Activated naive CD8-positive, alpha-beta T cell treated with anti-CD3 and anti-CD28 coated beads, Interleukin-2, amount 10 ng/mL, durations not matched to agents 7 days and 5 days (primary cell): ENCODE results near the gene ERBB4. TPM values are rescaled to one million over a fixed set of nuclear protein-coding genes. Genes with fewer than 3 reads are reported as not detected.
"Not testable (repeated sequence)": the region's sequence is repeated elsewhere in the genome, so short reads cannot be mapped to it uniquely, and the experiment has no call there.

ENCODE experiments used
- ATAC-seq: fragments of 150-1000 bp; cut with Tn5 transposase; one replicate; pipeline ENCODE4 v1.10.0; 2021; ENCODE audit warnings: low read depth, moderate library complexity
- POLR2A ChIA-PET: fragments of 350-600 bp; sonication (Branson Sonifier 250); formaldehyde crosslinking; loops from one replicate; lab custom pipeline; 2021; ENCODE audit warnings: antibody characterized with exemption; lab: Charles Lee
- DNase-seq: peaks from one replicate; pipeline ENCODE4 v3.0.0; 2021
- H3K27ac Mint-ChIP-seq: one replicate; pipeline ENCODE4 v1.8.0; 2022; ENCODE audit warnings: mild to moderate bottlenecking, mixed read lengths
- H3K27me3 Mint-ChIP-seq: one replicate; pipeline ENCODE4 v1.8.0; 2022; ENCODE audit warnings: mild to moderate bottlenecking, moderate library complexity, mixed read lengths
- H3K36me3 Mint-ChIP-seq: one replicate; pipeline ENCODE4 v1.8.0; 2021; ENCODE audit warnings: mild to moderate bottlenecking, mixed read lengths
- H3K4me1 Mint-ChIP-seq: one replicate; pipeline ENCODE4 v1.8.0; 2021; ENCODE audit warnings: mixed read lengths
- H3K4me3 Mint-ChIP-seq: one replicate; pipeline ENCODE4 v1.8.0; 2022; ENCODE audit warnings: mild to moderate bottlenecking, moderate library complexity, mixed read lengths
- H3K9me3 Mint-ChIP-seq: one replicate; pipeline ENCODE4 v1.8.0; 2021; ENCODE audit warnings: mixed read lengths
- total RNA-seq, 2 experiments: library from RNA; stranded (reverse); gene quantifications; one replicate each; pipeline ENCODE4 v1.2.3, GENCODE V29; 2021

ERBB4 gene
- total RNA-seq, 2 experiments from 2014 or later, result not detected

DNA sequence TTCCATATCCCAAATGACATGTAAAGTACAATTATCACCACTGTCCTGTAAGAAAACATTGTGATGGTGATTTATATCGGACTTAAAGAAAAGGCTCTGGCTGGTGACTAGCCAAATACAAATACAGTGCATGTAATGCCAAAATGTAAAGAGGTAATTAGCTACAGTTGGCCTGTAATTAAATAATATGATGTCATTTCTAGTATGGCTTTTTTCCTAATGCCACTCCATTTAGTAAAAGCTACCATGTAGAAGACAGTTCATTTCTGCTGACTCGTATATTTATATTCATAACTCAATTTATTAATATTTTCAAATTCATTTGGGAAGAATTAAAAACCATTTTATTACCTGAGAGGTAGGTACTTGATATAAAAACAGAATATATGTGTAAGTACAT is 815.7 kb downstream of the ERBB4 start:
- Mint-ChIP-seq H3K9me3 (no peaks in the 10 kb centered on the region), H3K36me3 (no peaks in the 10 kb centered on the region), H3K4me1 (no peaks in the 10 kb centered on the region), H3K27me3 (no peaks in the 10 kb centered on the region), H3K4me3 (no peak overlapping the region), H3K27ac (no peak overlapping the region)
- POLR2A ChIA-PET, result no interaction called here
- ATAC-seq (no peak), DNase-seq (no peak)

- H3K9me3 Mint-ChIP-seq, H3K27me3 Mint-ChIP-seq, H3K36me3 Mint-ChIP-seq, POLR2A ChIA-PET, H3K27ac Mint-ChIP-seq, ATAC-seq, H3K4me1 Mint-ChIP-seq, H3K4me3 Mint-ChIP-seq, DNase-seq: not testable (repeated sequence)
These were observed 816.7 kb downstream of the ERBB4 start for GRCh38 chr2:211721874-211722273.

- Mint-ChIP-seq H3K4me1 (no peaks in the 10 kb centered on the region), H3K4me3 (no peak overlapping the region), H3K27ac (no peak overlapping the region), H3K9me3 (peaks cover 1% of the 10 kb centered on the region), H3K27me3 (no peaks in the 10 kb centered on the region), H3K36me3 (no peaks in the 10 kb centered on the region)
- POLR2A ChIA-PET, result no interaction called here
- DNase-seq, result no peak
- no peak for ATAC-seq
These were observed 829.2 kb downstream of the ERBB4 start for GRCh38 chr2:211709389-211709788.

DNA sequence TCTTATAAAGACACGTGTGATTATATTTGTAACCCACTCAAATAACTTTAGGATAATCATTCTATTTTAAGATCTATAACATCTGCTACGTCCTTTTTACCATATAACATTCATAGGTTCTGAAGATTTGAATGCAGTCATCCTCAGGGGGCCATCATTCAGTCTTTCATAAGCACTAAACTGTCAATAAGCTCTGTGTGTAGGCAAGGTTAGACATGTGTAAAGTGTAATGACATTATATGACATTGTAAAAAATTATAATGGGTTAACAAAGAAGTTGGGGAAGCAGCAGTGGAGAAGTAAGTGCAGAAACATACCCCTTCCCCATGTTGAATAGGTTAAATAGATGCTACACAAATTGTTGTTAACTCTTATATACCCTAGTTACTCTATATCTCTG is 845.9 kb downstream of the ERBB4 start:
- Mint-ChIP-seq H3K9me3 (peaks cover 1% of the 10 kb centered on the region), H3K27me3 (no peaks in the 10 kb centered on the region), H3K4me1 (no peaks in the 10 kb centered on the region), H3K27ac (no peak overlapping the region), H3K4me3 (no peak overlapping the region), H3K36me3 (no peaks in the 10 kb centered on the region)
- DNase-seq, result no peak
- POLR2A ChIA-PET, result no interaction called here
- ATAC-seq, result no peak

DNA sequence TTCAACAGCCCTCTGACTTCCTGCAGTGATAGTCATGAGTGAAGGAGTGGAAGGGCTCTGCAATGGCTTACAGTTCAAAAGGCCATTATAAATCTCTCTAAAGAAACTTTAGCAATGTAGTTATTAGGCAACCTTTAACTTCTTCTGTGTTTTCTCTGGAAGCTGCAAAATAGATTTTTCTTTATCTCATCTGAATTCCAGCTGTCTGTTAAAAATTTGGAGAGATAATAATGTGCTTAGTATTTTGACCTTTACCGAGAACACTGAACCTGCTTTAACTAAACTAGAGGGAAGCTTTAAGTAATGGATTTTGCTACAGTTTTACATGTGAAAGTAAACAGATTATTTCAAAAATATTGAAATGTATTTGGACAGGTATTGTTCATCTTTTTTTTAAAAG is 847.9 kb downstream of the ERBB4 start:
- H3K4me1 Mint-ChIP-seq, result no peaks in the 10 kb centered on the region
- POLR2A ChIA-PET, result no interaction called here
- no peak overlapping the region for H3K4me3 Mint-ChIP-seq
- H3K27me3 Mint-ChIP-seq, result no peaks in the 10 kb centered on the region
- peaks cover 4% of the 10 kb centered on the region for H3K9me3 Mint-ChIP-seq
- no peaks in the 10 kb centered on the region for H3K36me3 Mint-ChIP-seq
- DNase-seq (no peak), ATAC-seq (no peak)
- H3K27ac Mint-ChIP-seq, result no peak overlapping the region

DNA sequence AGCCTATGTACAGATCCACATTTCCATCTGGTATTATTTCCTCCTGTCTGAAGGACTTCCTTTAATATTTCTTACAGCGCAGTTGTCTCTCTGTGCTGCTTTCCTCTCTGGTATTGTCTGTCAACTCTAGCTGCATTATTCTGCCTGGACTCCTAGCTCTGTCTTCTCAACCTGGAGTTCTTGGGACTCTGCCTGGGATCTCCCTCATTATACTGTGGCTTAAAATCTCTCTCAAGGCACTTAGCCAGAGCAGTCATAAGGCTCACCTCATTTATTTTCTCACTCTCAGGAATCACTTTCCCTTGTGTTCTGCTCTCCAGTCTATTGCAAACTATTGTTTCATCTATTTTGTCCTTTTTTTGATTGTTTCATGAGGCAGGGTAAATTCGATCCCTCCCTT is 850.4 kb downstream of the ERBB4 start:
- DNase-seq (no peak), ATAC-seq (no peak)
- POLR2A ChIA-PET, result no interaction called here
- Mint-ChIP-seq H3K27ac (no peak overlapping the region), H3K27me3 (no peaks in the 10 kb centered on the region), H3K36me3 (no peaks in the 10 kb centered on the region), H3K9me3 (peaks cover 9% of the 10 kb centered on the region), H3K4me1 (no peaks in the 10 kb centered on the region), H3K4me3 (no peak overlapping the region)

GRCh38 chr2:211674715-211675114 is 863.9 kb downstream of the ERBB4 start:
- ATAC-seq (no peak), DNase-seq (no peak)
- Mint-ChIP-seq H3K36me3 (no peaks in the 10 kb centered on the region), H3K4me1 (no peaks in the 10 kb centered on the region), H3K27me3 (no peaks in the 10 kb centered on the region), H3K9me3 (no peaks in the 10 kb centered on the region), H3K4me3 (no peak overlapping the region), H3K27ac (no peak overlapping the region)
- POLR2A ChIA-PET, result no interaction called here

DNA sequence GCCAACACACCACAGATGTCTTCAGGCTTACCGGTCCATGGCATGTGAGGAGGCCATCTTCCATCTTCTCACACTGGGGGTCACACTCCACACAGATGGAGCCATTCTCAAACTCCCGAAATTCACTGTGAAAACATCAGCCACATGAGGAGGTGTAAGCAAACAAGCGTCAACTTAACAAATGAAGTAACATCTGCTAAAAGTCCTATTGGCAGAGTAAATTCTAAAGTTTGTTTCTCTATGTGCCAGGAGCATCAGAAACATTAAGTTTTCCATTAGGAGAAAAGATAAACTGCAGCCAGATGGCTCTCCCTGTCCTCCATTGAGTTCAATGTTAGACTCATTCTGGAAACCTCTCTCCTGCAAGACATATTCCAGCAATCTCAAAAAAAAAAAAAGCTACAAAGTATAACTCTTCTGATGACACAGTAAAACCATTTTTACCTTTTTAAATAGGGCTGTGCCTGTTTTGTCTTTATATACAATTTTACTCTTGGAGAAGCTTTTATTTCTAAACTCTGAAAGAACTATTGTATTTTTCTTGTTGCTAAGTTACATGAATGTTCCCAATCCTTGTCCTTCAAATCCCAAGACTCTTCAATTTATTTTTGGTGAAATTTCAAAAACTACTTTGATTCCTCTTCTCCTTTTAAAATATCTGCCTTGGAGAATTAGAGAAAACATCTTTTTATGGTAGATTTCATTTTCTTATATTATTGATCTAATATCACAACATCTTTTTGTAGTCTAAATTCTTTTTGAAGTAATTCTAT is 865.3 kb downstream of the ERBB4 start:
- Mint-ChIP-seq H3K36me3 (no peaks in the 10 kb centered on the region), H3K27me3 (no peaks in the 10 kb centered on the region), H3K27ac (no peak overlapping the region), H3K9me3 (no peaks in the 10 kb centered on the region), H3K4me1 (no peaks in the 10 kb centered on the region), H3K4me3 (no peak overlapping the region)
- POLR2A ChIA-PET, result no interaction called here
- ATAC-seq (no peak), DNase-seq (no peak)

DNA sequence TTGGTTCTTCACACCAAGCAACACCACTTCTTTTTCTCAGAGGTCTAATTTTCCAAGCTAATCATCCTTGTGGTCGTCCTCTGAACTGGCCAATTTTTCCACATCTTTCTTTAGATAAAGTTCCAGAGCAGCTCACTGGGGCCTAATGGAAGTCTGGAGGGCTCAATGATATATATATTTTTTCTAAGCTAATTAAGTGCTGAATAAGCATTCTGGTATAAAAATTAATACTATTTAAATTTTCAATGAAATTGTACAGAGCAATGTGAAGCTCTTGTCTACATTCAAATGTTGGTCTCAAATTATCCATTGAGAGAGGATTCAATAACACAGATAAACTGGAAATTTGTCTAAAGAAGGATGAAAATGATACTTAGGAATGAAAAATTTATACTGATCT is 866.6 kb downstream of the ERBB4 start:
- no peaks in the 10 kb centered on the region for H3K9me3 Mint-ChIP-seq
- H3K36me3 Mint-ChIP-seq, result no peaks in the 10 kb centered on the region
- ATAC-seq (no peak), DNase-seq (no peak)
- H3K27me3 Mint-ChIP-seq, result no peaks in the 10 kb centered on the region
- H3K4me1 Mint-ChIP-seq, result no peaks in the 10 kb centered on the region
- POLR2A ChIA-PET, result no interaction called here
- H3K4me3 Mint-ChIP-seq, result no peak overlapping the region
- no peak overlapping the region for H3K27ac Mint-ChIP-seq

DNA sequence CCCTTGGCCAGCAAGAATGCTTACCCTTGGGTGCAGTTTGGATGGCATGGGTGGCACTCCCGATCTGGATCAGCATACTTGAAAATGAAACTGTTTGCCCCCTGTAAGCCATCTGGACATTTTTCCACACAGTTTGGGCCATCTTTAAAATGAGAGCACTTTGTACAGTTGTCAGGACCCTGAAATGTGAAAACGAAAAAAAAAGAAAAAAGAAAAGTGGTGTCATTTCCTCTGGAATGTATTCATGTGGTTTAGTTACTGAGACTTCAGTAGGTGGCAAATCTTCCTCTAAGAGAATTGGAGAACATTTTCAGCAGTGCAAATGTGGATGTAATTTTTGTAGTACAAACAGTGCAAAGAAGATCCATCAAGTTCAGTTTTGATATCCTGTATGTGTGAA is 873.3 kb downstream of the ERBB4 start:
- Mint-ChIP-seq H3K9me3 (no peaks in the 10 kb centered on the region), H3K4me1 (no peaks in the 10 kb centered on the region), H3K27ac (no peak overlapping the region), H3K27me3 (no peaks in the 10 kb centered on the region), H3K36me3 (no peaks in the 10 kb centered on the region), H3K4me3 (no peak overlapping the region)
- DNase-seq (no peak), ATAC-seq (no peak)
- POLR2A ChIA-PET, result no interaction called here

- no peak for DNase-seq
- no peak for ATAC-seq
- POLR2A ChIA-PET, result no interaction called here
- no peaks in the 10 kb centered on the region for H3K36me3 Mint-ChIP-seq
- no peak overlapping the region for H3K4me3 Mint-ChIP-seq
- H3K9me3 Mint-ChIP-seq, result no peaks in the 10 kb centered on the region
- no peak overlapping the region for H3K27ac Mint-ChIP-seq
- no peaks in the 10 kb centered on the region for H3K4me1 Mint-ChIP-seq
- H3K27me3 Mint-ChIP-seq, result no peaks in the 10 kb centered on the region
These were observed 874.3 kb downstream of the ERBB4 start for GRCh38 chr2:211664321-211664720.

DNA sequence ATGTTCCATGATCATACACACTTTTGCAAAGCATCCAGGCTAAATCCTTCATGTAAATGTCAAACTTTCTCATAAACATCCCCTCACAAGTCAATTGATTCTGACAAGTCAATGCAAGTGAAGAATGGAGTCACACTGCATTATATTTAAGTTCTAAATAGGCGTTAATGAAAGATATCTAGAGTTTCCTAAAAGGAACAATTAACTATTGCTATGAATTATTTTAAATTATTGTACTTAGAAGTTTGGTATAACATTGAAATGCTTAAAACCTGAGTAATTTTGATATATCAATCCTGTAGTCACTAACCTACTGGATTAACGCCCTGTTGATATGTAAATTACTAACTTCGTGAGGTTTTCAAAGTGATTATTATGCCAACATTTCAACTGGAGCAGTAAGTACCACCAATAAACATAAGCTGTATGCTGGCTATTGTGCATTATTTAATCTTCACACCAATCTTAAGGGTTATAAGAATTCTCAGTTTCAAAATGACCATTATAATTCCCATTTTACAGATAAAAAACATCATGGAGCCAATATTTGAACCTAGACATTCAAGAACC is 884.3 kb downstream of the ERBB4 start:
- no peak for DNase-seq
- H3K27me3 Mint-ChIP-seq, result no peaks in the 10 kb centered on the region
- H3K4me1 Mint-ChIP-seq, result no peaks in the 10 kb centered on the region
- H3K4me3 Mint-ChIP-seq, result no peak overlapping the region
- no peaks in the 10 kb centered on the region for H3K36me3 Mint-ChIP-seq
- no peak for ATAC-seq
- no peaks in the 10 kb centered on the region for H3K9me3 Mint-ChIP-seq
- no peak overlapping the region for H3K27ac Mint-ChIP-seq
- POLR2A ChIA-PET, result no interaction called here

- Mint-ChIP-seq H3K4me3 (no peak overlapping the region), H3K36me3 (no peaks in the 10 kb centered on the region), H3K27ac (no peak overlapping the region), H3K9me3 (no peaks in the 10 kb centered on the region), H3K4me1 (no peaks in the 10 kb centered on the region), H3K27me3 (no peaks in the 10 kb centered on the region)
- ATAC-seq (no peak), DNase-seq (no peak)
- POLR2A ChIA-PET, result no interaction called here
These were observed 886.3 kb downstream of the ERBB4 start for GRCh38 chr2:211652327-211652726.

GRCh38 chr2:211649331-211649730 is 889.3 kb downstream of the ERBB4 start:
- H3K27ac Mint-ChIP-seq, result no peak overlapping the region
- no peaks in the 10 kb centered on the region for H3K27me3 Mint-ChIP-seq
- DNase-seq, result no peak
- no peak for ATAC-seq
- H3K4me3 Mint-ChIP-seq, result no peak overlapping the region
- H3K36me3 Mint-ChIP-seq, result no peaks in the 10 kb centered on the region
- POLR2A ChIA-PET, result no interaction called here
- no peaks in the 10 kb centered on the region for H3K9me3 Mint-ChIP-seq
- H3K4me1 Mint-ChIP-seq, result no peaks in the 10 kb centered on the region
